ENCODE data around the gene MT1G. TPM values are rescaled to one million over a fixed set of nuclear protein-coding genes. Genes with fewer than 3 reads are reported as not detected.

The MT1G gene
- total RNA-seq, 4 donors from 2014 or later = 41.1 to 87.7 (median 49.2) TPM; not detected in 1

DNA sequence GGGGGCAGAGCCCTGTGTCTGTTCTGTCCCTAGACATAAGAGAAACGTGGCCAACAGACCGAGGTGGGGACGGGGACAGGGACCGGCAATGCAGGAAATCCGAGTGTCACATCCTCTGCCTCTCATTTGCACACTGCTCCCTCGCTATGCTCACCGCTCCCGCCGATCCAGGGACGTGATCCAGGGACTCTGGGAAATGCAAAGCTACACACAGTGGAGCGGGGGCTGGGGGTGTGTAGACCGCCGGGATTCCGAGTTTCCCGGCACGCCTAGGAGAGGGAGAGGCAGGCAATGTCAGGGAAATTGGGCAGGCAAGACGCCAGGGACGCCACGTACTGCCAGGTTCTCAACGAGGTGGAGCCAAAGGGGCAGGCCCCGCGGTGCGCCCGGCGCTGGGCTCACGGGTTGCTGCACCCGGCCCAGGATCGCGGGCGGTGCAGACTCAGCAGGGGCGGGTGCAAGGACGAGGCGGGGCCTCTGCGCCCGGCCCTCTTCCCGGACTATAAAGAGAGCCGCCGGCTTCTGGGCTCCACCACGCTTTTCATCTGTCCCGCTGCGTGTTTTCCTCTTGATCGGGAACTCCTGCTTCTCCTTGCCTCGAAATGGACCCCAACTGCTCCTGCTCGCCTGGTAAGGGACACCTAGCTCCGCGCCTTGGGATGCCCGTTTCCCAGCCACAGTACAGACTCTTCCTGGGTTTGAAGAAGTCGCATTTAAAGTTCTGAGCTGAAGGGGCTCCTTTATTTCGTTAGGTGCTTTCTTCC is 14.3 kb upstream of the MT1G start, which contains the start of gene MT1X:
Gene MT1X (plus strand): TSS at position 532 of the 764 bp plus-strand sequence. CDS start 71 bp downstream, at position 603.
- Histone ChIP-seq H3K9me3 (peaks cover 0 to 6% (median 0%) of the 10 kb centered on the region in 4 donors), H3K27ac (peak within 1 kb of the TSS; percentile 15 to 87 (median 78)), H3K4me3 (peak within 1 kb of the TSS; percentile 33 to 74 (median 58)), H3K36me3 (peaks cover 0 to 16% (median 0%) of the 10 kb centered on the region in 3 donors), H3K27me3 (no peaks in the 10 kb centered on the region), H3K4me1 (peaks cover 0 to 33% (median 5%) of the 10 kb centered on the region in 4 donors)
- 1 to 2% methylated on average over 47 to 49 of the region's 49 CpGs for WGBS, 2 donors
- peak; percentile 87 to 88 for DNase-seq (ENCODE audit: low spot score in 2 of 2)
- TF ChIP-seq CTCF (IDR thresholded peaks at IDR 0.05) = peak in 1 of 5 experiments; percentile 24
- peak; percentile 94 for TF ChIP-seq POLR2A (IDR thresholded peaks at IDR 0.05)
- TF ChIP-seq EP300 (IDR thresholded peaks at IDR 0.05) = peak; percentile 77 to 99

DNA sequence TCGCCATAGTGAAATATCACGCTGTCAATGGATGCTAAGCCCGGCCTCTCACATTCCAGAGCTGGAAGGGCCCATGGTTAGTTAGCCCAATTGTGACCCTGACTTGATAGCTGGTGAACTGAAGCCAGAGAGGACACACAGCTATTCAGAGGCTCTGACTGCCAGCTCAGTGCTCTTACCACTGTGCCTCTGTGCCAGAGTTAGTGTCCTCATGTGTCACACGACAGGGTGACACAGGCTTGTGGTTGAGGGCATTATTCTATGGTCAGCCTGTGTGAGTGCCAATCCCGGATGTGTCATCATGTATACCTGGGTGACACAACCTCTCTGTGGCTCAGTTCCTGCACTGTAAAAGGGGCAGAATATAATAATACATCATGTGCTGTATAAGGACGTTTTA is 12.0 kb upstream of the MT1G start:
- H3K9me3 ChIP-seq = no peaks in the 10 kb centered on the region
- no peaks in the 10 kb centered on the region for H3K36me3 ChIP-seq
- H3K4me3 ChIP-seq = no peak overlapping the region
- TF ChIP-seq POLR2A (IDR thresholded peaks at IDR 0.05) (no peak), CTCF (IDR thresholded peaks at IDR 0.05) (no peak), EP300 (IDR thresholded peaks at IDR 0.05) (no peak)
- no peak for DNase-seq (ENCODE audit: low spot score in 2 of 2)
- peaks cover 0 to 19% of the 10 kb centered on the region in 2 donors for H3K27me3 ChIP-seq
- H3K27ac ChIP-seq = no peak overlapping the region
- 52 to 64% methylated on average over 6 of the region's 6 CpGs for WGBS, 2 donors
- peaks cover 0 to 40% (median 10%) of the 10 kb centered on the region in 4 donors for H3K4me1 ChIP-seq

GRCh38 chr16:56679078-56679730 is 11.3 kb upstream of the MT1G start:
- no peak overlapping the region for H3K27ac ChIP-seq
- no peaks in the 10 kb centered on the region for H3K9me3 ChIP-seq
- 93% methylated on average over 3 of the region's 3 CpGs for whole genome bisulfite sequencing, 2 donors
- no peaks in the 10 kb centered on the region for H3K36me3 ChIP-seq
- TF ChIP-seq POLR2A (IDR thresholded peaks at IDR 0.05) = no peak
- no peak for TF ChIP-seq EP300 (IDR thresholded peaks at IDR 0.05)
- no peak for TF ChIP-seq CTCF (IDR thresholded peaks at IDR 0.05)
- peaks cover 0 to 34% (median 10%) of the 10 kb centered on the region in 4 donors for H3K4me1 ChIP-seq
- H3K4me3 ChIP-seq = no peak overlapping the region
- peaks cover 0 to 22% of the 10 kb centered on the region in 2 donors for H3K27me3 ChIP-seq
- DNase-seq (ENCODE audit: low spot score in 2 of 2) = no peak

- no peak for TF ChIP-seq POLR2A (IDR thresholded peaks at IDR 0.05)
- no peak for TF ChIP-seq EP300 (IDR thresholded peaks at IDR 0.05)
- TF ChIP-seq CTCF (IDR thresholded peaks at IDR 0.05) = no peak
- Histone ChIP-seq H3K4me3 (no peak overlapping the region), H3K27ac (no peak overlapping the region), H3K4me1 (peaks cover 0 to 16% (median 5%) of the 10 kb centered on the region in 4 donors), H3K9me3 (no peaks in the 10 kb centered on the region), H3K27me3 (peaks cover 0 to 40% of the 10 kb centered on the region in 2 donors), H3K36me3 (no peaks in the 10 kb centered on the region)
- no peak for DNase-seq (ENCODE audit: low spot score in 2 of 2)
- WGBS, 2 donors = 76 to 81% methylated on average over 3 of the region's 3 CpGs
These were observed 9.6 kb upstream of the MT1G start for GRCh38 chr16:56677474-56677873.
